ENCODE results near the gene THAP6. TPM values are rescaled to one million over a fixed set of nuclear protein-coding genes. Genes with fewer than 3 reads are reported as not detected.

Gene THAP6
- total RNA-seq, 1 donor from 2014 or later = 17.0 TPM

GRCh38 chr4:75555294-75556164 lies 41.3 kb downstream of the THAP6 start, which contains the start of gene ODAPH:
Gene ODAPH, plus strand, starts transcription at chr4:75556066. Its CDS starts 17 bp downstream, at chr4:75556083.
- DNase-seq (no peak), ATAC-seq (ENCODE audit: poor library complexity) (no peak)
- intact Hi-C loops (cut with DNase I) = no loop called here

GRCh38 chr4:75557696-75558095 lies 43.4 kb downstream of the THAP6 start:
- intact Hi-C loops (cut with DNase I) = no loop called here
- no peak for ATAC-seq (ENCODE audit: poor library complexity)
- DNase-seq = no peak

GRCh38 chr4:75561789-75562188 lies 47.5 kb downstream of the THAP6 start:
- DNase-seq = no peak
- ATAC-seq (ENCODE audit: poor library complexity) = no peak
- intact Hi-C loops (cut with DNase I) = no loop called here

- no peak for ATAC-seq (ENCODE audit: poor library complexity)
- intact Hi-C loops (cut with DNase I) = no loop called here
- DNase-seq = no peak
Observed at GRCh38 chr4:75564023-75564422, 49.8 kb downstream of the THAP6 start.

GRCh38 chr4:75565481-75565880 lies 51.2 kb downstream of the THAP6 start:
- DNase-seq = no peak
- intact Hi-C loops (cut with DNase I) = no loop called here
- no peak for ATAC-seq (ENCODE audit: poor library complexity)

GRCh38 chr4:75566911-75567310 lies 52.6 kb downstream of the THAP6 start:
- DNase-seq (no peak), ATAC-seq (ENCODE audit: poor library complexity) (no peak)
- intact Hi-C loops (cut with DNase I) = no loop called here

- ATAC-seq (ENCODE audit: poor library complexity) (no peak), DNase-seq (no peak)
- intact Hi-C loops (cut with DNase I) = no loop called here
Observed at GRCh38 chr4:75567725-75568124, 53.5 kb downstream of the THAP6 start.

Other genes starting within 250 kb of the THAP6 start
- gene RCHY1, start 70 bp upstream of the THAP6 start, total RNA-seq = 44.1 TPM
- gene ODAPH, start 41.6 kb downstream of the THAP6 start, total RNA-seq = not detected
- gene CDKL2, start 116.1 kb downstream of the THAP6 start, total RNA-seq = 0.13 TPM
- gene G3BP2, start 158.9 kb downstream of the THAP6 start, total RNA-seq = 69.2 TPM
- 87.7 TPM for gene USO1, start 210.1 kb downstream of the THAP6 start, total RNA-seq